ENCODE results near the gene GINS3.

GINS3 gene

DNA sequence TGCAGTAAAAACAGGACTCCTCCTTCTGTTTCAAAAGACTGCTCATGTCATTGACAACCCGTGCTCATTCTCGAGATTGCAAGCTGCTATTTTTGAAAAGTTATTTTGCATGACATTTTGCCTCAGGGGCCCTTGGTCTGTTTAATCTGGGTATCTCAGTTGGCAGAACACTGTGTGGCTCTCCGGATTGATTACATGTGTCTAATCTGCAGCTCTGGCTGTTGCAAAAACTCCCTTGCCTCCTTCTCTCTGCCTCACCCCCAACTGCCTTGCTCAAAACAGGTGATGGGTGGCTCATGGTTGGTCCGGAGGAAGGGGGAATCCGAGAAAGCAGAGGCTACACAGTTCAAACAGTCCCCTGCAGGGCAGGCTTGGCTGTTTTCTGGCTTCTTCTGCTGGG is 25.3 kb downstream of the GINS3 start:
- H3K27ac ChIP-seq, result no peak overlapping the region
- no peaks in the 10 kb centered on the region for H3K36me3 ChIP-seq (ENCODE audit: insufficient read depth, low read length)
- DNase-seq (ENCODE audit: low read depth, low spot score), result no peak
- TF ChIP-seq POLR2AphosphoS5 (IDR thresholded peaks at IDR 0.05; ENCODE audit: borderline replicate concordance, low read depth, low read length) (no peak), FOXP2 (optimal IDR thresholded peaks at IDR 0.05; ENCODE audit: control extremely low read depth, extremely low read length, insufficient read depth) (no peak), EZH2 (IDR thresholded peaks at IDR 0.05) (no peak)
- no peaks in the 10 kb centered on the region for H3K9me3 ChIP-seq (ENCODE audit: low read depth, low read length)
- H3K4me3 ChIP-seq, result no peak overlapping the region
- no peak overlapping the region for H3K9ac ChIP-seq (ENCODE audit: insufficient read length)

DNA sequence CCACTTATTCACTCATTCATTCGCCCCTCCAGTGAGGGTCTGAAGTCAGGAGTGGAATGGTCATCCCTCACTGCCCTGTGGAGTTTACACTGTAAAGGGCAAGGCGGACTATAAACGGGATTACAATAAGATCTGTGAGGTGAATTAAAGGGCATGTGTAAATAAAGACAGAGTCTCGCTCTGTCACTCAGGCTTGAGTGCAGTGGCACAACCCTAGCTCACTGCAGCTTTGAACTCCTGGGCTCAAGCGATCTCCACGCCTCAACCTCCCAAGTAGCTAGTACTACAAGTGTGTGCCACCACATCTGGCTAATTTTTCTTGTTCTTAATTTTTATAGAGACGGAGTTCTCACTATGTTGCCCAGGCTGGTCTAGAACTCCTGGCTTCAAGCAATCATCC is 25.8 kb downstream of the GINS3 start:
- H3K36me3 ChIP-seq (ENCODE audit: insufficient read depth, low read length), result no peaks in the 10 kb centered on the region
- no peaks in the 10 kb centered on the region for H3K9me3 ChIP-seq (ENCODE audit: low read depth, low read length)
- no peak for DNase-seq (ENCODE audit: low read depth, low spot score)
- no peak for TF ChIP-seq EZH2 (IDR thresholded peaks at IDR 0.05)
- TF ChIP-seq POLR2AphosphoS5 (IDR thresholded peaks at IDR 0.05; ENCODE audit: borderline replicate concordance, low read depth, low read length), result no peak
- TF ChIP-seq FOXP2 (optimal IDR thresholded peaks at IDR 0.05; ENCODE audit: control extremely low read depth, extremely low read length, insufficient read depth), result no peak
- no peak overlapping the region for H3K27ac ChIP-seq
- H3K4me3 ChIP-seq, result no peak overlapping the region
- no peak overlapping the region for H3K9ac ChIP-seq (ENCODE audit: insufficient read length)

DNA sequence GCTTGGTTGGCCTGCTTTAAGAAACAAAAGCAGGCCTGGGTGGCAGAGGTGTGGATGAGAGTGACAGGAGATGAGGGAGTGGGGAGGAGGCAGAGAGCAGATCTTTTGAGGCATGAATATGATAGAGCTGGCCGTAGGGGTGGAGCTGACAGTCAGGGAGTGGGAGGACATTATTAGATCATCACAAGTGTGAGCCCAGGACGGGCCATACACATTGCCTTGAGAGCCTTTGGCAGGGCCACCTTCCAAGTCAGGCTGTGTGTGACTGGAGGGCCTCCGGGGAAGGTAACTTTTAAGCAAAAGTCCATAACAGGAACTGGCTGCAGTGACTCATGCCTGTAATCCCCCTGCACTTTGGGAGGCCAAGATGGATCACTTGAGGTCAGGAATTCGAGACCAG is 26.3 kb downstream of the GINS3 start:
- DNase-seq (ENCODE audit: low read depth, low spot score), result no peak
- Histone ChIP-seq H3K36me3 (ENCODE audit: insufficient read depth, low read length) (no peaks in the 10 kb centered on the region), H3K4me3 (no peak overlapping the region), H3K9me3 (ENCODE audit: low read depth, low read length) (no peaks in the 10 kb centered on the region), H3K27ac (no peak overlapping the region), H3K9ac (ENCODE audit: insufficient read length) (no peak overlapping the region)
- TF ChIP-seq EZH2 (IDR thresholded peaks at IDR 0.05), result no peak
- TF ChIP-seq POLR2AphosphoS5 (IDR thresholded peaks at IDR 0.05; ENCODE audit: borderline replicate concordance, low read depth, low read length), result no peak
- TF ChIP-seq FOXP2 (optimal IDR thresholded peaks at IDR 0.05; ENCODE audit: control extremely low read depth, extremely low read length, insufficient read depth), result no peak

DNA sequence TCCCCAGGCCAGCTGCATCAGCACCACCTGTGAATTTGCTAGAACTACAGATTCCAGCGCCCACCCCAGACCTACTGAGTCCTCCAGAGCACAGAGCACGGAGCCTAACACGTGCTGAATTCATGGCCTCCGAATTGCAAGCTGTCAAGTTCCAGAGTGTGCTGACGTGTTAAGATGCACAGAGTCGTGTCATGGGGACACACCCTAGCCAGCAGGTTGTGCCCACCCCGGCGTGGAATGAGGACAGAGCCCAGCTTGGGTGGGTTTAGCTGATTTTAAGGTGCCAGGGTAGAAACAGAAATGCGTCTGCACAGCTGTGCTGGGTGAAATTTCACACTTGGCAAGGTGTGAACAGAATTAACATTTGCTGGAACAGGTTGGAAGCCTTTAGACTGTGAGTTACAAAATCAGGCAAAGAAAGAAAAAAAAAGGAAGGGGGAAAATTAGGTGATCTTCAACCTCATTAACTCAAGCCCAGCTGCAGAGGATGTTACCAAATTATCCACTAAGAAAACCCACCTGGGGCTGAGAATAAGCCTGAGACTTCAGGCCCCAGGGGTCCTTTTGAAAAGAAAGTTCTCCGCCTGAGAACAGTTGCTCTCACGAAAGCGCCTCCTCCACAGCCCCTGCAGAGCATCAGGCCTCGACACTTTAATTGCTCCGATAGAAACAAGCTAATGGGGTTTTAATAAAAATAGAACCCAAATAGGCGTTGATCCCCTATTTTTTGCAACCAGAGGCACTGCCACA is 27.1 kb downstream of the GINS3 start:
- Histone ChIP-seq H3K9me3 (ENCODE audit: low read depth, low read length) (no peaks in the 10 kb centered on the region), H3K4me3 (no peak overlapping the region), H3K27ac (no peak overlapping the region), H3K36me3 (ENCODE audit: insufficient read depth, low read length) (no peaks in the 10 kb centered on the region), H3K9ac (ENCODE audit: insufficient read length) (no peak overlapping the region)
- no peak for DNase-seq (ENCODE audit: low read depth, low spot score)
- no peak for TF ChIP-seq POLR2AphosphoS5 (IDR thresholded peaks at IDR 0.05; ENCODE audit: borderline replicate concordance, low read depth, low read length)

DNA sequence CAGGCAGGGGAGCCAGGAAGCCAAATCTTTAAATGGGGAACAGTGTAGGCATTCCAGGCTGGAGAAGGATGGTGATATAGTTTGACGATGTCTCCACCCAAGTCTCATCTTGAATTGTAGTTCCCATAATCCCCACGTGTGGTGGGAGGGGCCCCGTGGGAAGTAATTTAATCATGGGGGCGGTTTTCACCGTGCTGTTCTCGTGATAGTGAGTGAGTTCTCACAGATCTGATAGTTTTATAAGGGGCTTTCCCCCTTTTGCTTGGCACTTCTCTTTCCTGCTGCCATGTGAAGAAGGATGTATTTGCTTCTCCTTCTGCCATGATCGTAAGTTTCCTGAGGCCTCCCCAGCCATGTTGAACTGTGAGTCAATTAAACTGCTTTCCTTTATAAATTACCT is 28.8 kb downstream of the GINS3 start:
- Histone ChIP-seq H3K27ac (no peak overlapping the region), H3K9me3 (ENCODE audit: low read depth, low read length) (no peaks in the 10 kb centered on the region), H3K4me3 (no peak overlapping the region), H3K9ac (ENCODE audit: insufficient read length) (no peak overlapping the region), H3K36me3 (ENCODE audit: insufficient read depth, low read length) (no peaks in the 10 kb centered on the region)
- DNase-seq (ENCODE audit: low read depth, low spot score), result no peak
- TF ChIP-seq POLR2AphosphoS5 (IDR thresholded peaks at IDR 0.05; ENCODE audit: borderline replicate concordance, low read depth, low read length) (no peak), EZH2 (IDR thresholded peaks at IDR 0.05) (no peak), FOXP2 (optimal IDR thresholded peaks at IDR 0.05; ENCODE audit: control extremely low read depth, extremely low read length, insufficient read depth) (no peak)

- H3K27ac ChIP-seq, result no peak overlapping the region
- no peak overlapping the region for H3K4me3 ChIP-seq
- TF ChIP-seq POLR2AphosphoS5 (IDR thresholded peaks at IDR 0.05; ENCODE audit: borderline replicate concordance, low read depth, low read length) (no peak), FOXP2 (optimal IDR thresholded peaks at IDR 0.05; ENCODE audit: control extremely low read depth, extremely low read length, insufficient read depth) (no peak)
- no peaks in the 10 kb centered on the region for H3K9me3 ChIP-seq (ENCODE audit: low read depth, low read length)
- H3K36me3 ChIP-seq (ENCODE audit: insufficient read depth, low read length), result no peaks in the 10 kb centered on the region
- H3K9ac ChIP-seq (ENCODE audit: insufficient read length), result no peak overlapping the region
- DNase-seq (ENCODE audit: low read depth, low spot score), result no peak
Measured at GRCh38 chr16:58421529-58421928, 29.3 kb downstream of the GINS3 start.

DNA sequence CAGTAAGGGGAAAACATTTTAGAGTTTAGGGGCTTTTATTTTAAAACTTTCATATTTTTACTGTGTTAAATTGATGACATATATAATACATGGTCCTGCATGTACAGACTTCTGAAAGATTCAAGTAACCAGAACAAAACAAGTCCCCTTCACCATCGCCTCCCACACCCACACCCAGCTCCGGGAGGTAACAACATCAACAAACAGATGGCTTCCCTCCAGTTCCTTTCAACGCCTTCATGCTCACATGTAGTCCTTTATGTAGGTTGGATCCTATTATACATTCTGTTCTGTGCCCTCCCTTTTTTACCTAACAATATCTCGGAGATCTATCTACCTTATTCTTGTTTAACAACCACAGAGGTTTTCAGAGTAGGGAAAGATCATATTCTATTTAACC is 30.5 kb downstream of the GINS3 start:
- no peak overlapping the region for H3K27ac ChIP-seq
- no peaks in the 10 kb centered on the region for H3K36me3 ChIP-seq (ENCODE audit: insufficient read depth, low read length)
- no peak overlapping the region for H3K9ac ChIP-seq (ENCODE audit: insufficient read length)
- H3K9me3 ChIP-seq (ENCODE audit: low read depth, low read length), result no peaks in the 10 kb centered on the region
- no peak for DNase-seq (ENCODE audit: low read depth, low spot score)
- H3K4me3 ChIP-seq, result no peak overlapping the region
- TF ChIP-seq FOXP2 (optimal IDR thresholded peaks at IDR 0.05; ENCODE audit: control extremely low read depth, extremely low read length, insufficient read depth), result no peak
- no peak for TF ChIP-seq POLR2AphosphoS5 (IDR thresholded peaks at IDR 0.05; ENCODE audit: borderline replicate concordance, low read depth, low read length)
- no peak for TF ChIP-seq EZH2 (IDR thresholded peaks at IDR 0.05)

GRCh38 chr16:58425245-58425644 is 33.0 kb downstream of the GINS3 start:
- H3K9ac ChIP-seq (ENCODE audit: insufficient read length), result no peak overlapping the region
- no peak overlapping the region for H3K27ac ChIP-seq
- no peaks in the 10 kb centered on the region for H3K36me3 ChIP-seq (ENCODE audit: insufficient read depth, low read length)
- DNase-seq (ENCODE audit: low read depth, low spot score), result no peak
- TF ChIP-seq POLR2AphosphoS5 (IDR thresholded peaks at IDR 0.05; ENCODE audit: borderline replicate concordance, low read depth, low read length) (no peak), EZH2 (IDR thresholded peaks at IDR 0.05) (no peak), FOXP2 (optimal IDR thresholded peaks at IDR 0.05; ENCODE audit: control extremely low read depth, extremely low read length, insufficient read depth) (no peak)
- H3K4me3 ChIP-seq, result no peak overlapping the region
- no peaks in the 10 kb centered on the region for H3K9me3 ChIP-seq (ENCODE audit: low read depth, low read length)
